Right ventricle myocardium inferior (tissue), 1 donor: ENCODE measurements around the gene EIF2B4. TPM values are rescaled to one million over a fixed set of nuclear protein-coding genes. Genes with fewer than 3 reads are reported as not detected.
A peak's percentile ranks its signal among the peaks of the same experiment; 100 is the strongest.

Experiments used
- ATAC-seq: fragments of 200-7000 bp; cut with Tn5 transposase; one replicate; pipeline ENCODE4 v1.9.1; 2020; ENCODE audit warnings: mild to moderate bottlenecking, moderate library complexity
- DNase-seq: peaks from one replicate; pipeline ENCODE4 v3.0.0; 2021; ENCODE audit errors: missing footprints
- intact Hi-C: fragments of 100-400 bp; cut with DNase I; formaldehyde crosslinking; loops from one replicate; pipeline ENCODE4 v1.11.0; 2022
- total RNA-seq: library from RNA; stranded (reverse); fragmentation: NEBNext Ultra II Directional; extraction: Animal tissue kit (Norgen Biotek cat#: 25700); gene quantifications from one replicate; pipeline ENCODE4 v1.2.1, GENCODE V29; 2021
- donor health status: DM: no; HTN: yes; CAD: no; lungs with severe emphysema.

The EIF2B4 gene
- total RNA-seq, 1 donor from 2014 or later = 40.3 TPM

DNA sequence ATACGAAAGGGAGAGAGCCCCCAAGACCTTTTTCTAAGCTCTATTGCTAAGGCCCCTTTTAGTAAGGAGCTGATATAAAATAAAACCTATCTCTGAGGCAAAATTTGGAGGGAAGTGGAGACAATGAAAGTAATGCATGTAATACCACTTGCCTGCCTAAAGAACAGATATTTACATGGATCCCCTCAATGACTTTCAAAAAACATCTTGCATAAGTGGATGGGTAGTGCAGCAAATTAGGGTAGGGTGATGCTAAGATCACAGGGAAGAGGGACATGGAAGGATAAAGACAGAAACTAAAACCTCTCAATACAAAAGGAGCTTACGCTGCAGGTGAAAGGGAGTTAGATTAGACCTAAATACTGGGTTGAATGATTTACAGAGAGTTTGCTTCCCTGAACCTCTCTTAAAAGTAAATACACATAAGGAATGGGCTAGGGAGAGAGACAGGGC is 9.3 kb upstream of the EIF2B4 start:
- DNase-seq (no peak), ATAC-seq (no peak)
- intact Hi-C loops = no loop called here

DNA sequence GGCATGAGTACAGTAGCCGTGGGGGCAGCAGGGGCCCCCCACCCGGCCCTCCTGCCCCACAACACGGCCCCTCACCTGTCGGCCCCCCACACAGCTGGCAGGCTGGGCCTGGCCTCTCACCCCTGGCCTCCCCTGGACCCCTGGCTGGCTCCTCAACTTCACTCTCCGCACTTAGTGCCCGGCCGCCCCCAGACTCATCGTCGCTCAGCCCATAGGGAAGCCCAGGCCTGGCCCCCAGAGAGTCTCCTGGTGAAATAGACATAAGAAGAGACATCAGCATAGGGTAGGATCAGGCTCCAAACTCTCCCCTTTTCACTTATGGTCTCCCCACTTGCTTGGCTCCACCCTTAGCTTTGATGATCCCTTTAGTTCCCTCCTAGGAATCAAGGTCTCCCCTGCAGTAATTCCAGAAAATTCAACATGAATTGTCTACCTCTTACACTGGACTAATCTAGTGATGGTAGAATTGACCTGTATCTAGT is 8.7 kb upstream of the EIF2B4 start:
- DNase-seq (no peak), ATAC-seq (no peak)
- intact Hi-C loops = no loop called here

DNA sequence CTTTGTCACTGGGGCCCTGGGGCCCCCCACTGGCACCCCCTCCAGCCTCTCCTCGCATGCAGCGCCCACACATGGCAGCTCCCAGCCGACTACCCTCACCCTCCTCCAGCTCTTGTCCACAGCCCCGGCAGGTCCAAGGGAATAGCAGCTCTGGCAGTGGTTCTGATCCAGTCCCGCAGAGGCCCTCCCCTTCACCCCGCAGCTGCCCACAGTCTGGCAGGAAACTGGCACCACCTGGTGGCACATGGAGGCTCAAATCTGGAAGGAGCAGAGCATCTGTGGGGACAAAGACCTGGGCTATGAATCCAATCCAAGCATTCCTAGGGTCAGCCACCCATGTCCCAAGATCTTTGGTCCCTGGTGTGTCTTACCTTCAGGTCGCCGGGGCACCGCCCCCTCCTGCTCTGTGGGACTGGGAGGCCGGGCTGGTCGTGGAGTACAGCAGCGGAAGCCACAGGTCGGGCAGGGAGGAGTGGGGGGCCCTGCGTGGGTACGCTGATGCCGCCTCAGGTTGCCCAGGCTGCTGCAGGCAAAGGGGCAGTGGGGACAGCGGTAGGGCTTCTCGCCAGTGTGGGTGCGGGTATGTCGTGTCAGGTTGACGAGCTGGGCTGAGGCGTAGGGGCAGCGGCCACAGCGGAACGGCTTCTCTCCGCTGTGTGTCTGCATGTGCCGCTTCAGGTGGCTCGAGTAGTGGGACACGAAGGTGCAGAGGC is 8.1 kb upstream of the EIF2B4 start:
- no peak for ATAC-seq
- intact Hi-C loops = no loop called here
- peak; percentile 68 for DNase-seq

DNA sequence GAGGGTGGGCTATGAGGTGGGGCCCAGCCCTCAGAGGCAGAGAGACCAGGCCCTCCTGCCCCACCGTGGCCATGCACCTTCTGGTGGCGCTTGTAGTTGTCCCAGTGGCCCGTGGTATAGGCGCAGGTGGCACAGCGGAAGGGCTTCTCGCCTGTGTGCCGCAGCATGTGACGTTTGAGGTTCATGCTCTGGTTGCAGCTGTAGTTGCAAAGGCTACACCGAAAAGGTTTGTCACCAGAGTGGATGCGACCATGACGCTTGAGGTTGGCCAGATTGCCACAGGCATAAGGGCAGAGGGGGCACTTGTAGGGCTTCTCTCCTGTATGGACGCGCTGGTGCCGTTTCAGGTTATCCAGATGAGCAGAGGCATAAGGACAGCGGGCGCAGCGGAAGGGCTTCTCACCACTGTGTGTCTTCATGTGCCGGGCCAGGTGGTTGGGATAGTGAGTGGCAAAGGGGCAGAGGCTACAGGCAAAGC is 7.5 kb upstream of the EIF2B4 start:
- intact Hi-C loops = no loop called here
- ATAC-seq (no peak), DNase-seq (no peak)

DNA sequence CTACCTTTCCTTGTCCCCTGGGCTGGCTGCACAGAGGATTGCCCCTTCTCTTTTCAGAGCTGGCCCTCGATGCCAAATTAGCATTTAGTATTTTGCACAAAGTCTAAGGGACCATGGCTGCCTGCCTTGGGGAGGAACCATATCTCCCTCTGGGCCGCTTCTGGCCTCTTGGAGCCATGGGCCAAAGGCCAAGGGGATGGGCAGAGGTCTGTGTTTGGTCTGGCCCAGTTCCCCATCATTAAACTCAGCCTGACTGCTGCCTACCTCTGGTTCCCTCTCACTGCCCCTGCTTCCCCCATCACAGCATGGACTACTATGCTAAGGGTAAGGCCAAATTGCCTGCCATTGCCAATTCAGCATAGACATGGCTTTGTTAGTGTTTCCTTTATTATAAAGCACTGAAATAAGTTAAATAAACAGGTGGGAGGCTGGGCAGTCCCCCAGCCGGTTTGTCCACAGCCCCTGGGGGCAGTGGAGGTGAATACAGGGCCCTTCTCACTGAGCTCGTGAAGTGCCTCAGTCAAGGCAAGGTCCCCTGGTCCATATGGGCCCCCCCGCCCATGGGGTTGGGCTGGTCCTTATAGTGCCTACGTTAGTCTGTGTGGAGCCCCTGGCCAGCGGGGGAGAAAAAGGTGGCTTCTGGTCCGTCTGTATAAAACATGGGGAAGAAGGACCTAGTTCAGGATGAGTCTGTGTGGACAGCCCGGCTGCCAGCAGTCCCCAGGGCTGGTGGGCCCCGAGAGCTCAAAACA is 6.9 kb upstream of the EIF2B4 start:
- no peak for DNase-seq
- intact Hi-C loops = no loop called here
- ATAC-seq = no peak

DNA sequence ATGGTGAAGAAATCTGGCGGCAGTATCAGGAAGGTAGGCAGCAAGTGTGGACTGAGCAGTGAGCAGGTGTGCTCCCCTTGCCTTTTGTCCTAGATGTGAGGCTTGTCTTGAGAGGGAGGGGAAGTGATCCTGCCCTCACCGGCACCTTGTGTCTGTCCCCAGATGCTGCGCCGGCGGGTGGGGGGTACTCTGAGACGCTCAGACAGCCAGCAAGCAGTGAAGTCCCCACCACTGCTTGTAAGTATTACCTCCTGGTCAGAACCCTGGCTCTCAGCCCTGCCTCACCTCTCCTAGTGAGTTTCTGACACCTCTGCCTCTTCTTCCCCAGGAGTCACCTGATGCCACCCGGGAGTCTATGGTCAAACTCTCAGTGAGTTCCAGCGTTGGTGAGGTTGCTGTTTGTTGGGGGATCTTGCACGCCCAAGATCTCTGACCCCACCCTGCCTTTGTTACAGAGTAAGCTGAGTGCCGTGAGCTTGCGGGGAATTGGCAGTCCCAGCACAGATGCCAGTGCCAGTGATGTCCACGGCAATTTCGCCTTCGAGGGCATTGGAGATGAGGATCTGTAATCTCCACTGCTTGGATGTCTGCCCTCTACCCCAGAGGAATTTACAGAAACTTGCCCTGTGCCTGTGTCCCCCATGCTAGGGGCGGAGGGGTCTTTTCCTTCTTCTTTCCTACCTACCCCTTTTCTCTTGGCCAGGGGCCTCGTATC is 6.2 kb upstream of the EIF2B4 start:
- no peak for ATAC-seq
- no peak for DNase-seq
- intact Hi-C loops = no loop called here

DNA sequence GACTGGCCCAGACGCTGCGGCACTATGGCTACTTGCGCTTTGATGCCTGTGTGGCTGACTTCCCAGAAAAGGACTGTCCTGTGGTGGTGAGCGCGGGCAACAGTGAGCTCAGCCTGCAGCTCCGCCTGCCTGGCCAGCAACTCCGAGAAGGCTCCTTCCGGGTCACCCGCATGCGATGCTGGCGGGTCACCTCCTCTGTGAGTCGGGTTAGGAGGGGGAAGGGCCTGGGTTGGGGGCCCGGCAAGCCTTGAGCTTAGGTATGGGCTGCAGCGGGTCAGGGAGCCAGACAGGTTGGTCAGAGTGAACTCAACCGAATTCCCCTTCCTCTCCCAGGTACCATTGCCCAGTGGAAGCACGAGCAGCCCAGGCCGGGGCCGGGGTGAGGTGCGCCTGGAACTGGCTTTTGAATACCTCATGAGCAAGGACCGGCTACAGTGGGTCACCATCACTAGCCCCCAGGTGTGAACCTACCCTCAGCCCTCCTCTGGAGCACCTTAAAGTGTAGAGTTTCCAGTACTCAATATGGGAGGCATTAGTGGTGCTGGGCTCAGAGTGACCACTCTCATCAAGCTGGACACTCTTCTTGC is 5.5 kb upstream of the EIF2B4 start:
- intact Hi-C loops = no loop called here
- ATAC-seq (no peak), DNase-seq (no peak)

DNA sequence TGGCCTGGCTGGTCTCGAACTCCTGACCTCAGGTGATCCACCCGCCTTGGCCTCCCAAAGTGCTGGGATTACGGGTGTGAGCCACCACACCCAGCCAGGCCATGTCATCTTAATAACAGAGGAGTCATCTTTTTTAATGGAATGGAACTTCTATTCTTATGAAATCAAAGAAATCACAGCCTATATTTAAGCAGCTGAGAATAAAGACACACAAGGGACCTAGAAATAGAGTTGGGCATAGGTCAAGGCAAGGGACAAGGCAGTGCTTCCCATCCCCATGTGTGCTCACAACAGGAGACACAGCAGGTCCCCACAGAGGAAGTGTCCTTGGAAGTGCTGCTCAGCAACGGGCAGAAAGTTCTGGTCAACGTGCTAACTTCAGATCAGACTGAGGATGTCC is 3.4 kb upstream of the EIF2B4 start:
- intact Hi-C loops = loop anchor here (5.0 kb wide), 2 partner anchors 54 to 161 kb away; partner anchors contain the start of genes ATRAID, NRBP1 and SLC5A6
- DNase-seq (no peak), ATAC-seq (no peak)

DNA sequence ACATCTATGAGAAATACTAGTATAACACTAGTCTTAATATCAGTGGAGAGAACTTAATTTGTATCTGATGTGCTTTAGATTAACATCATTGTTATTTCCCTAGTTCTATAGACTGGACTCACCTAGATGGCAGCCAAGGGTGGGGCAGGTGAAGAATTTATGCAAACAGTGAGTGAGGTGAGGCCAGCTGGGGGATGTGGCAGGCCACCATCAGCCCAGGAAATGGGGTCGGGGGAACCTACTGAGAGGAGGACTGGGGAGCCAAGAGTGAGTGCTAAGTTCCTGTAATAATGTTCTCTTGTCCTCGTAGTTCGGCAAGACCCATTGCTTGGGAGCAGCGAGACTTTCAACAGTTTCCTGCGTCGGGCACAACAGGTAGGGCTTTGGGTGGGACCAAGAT is 2.8 kb upstream of the EIF2B4 start:
- ATAC-seq = no peak
- intact Hi-C loops = loop anchor here (5.0 kb wide), 2 partner anchors 54 to 161 kb away; partner anchors contain the start of genes ATRAID, NRBP1 and SLC5A6

DNA sequence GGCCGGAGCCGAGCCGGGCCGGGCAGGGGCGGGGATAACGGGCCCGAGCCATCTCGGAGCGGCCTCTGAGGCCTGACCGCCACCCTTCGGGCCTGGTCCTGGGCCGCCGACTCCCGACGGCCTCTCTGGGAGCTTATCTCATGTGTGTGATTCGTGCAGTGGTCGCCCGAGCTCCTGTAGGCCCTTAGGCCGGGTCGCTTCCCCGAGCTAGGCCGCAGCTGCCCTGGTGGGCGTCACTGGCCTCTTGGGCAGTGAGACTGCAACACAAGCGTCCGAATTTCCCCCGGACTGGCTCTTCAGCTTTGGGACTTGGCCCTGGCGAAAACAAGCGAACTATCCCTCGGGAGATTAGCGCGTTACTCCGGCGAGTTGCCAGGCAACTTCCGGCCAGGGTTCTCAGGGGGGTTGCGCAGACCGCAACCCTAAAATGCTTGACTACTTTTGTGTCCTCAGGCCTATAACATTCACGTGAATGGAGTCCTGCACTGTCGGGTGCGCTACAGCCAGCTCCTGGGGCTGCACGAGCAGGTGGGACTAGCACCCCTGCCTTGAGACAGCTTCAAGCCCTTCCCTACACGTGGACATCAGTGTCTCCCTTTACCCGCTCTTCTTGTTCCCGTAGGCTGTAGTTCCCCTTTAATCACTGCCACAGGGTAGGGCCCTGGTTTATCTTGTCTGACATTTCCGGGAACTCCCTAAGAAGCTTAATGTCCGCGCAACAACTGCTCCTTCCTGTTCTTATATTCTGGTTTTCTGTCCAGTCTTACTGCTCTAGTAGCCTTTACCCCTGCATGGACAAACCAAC is 880 bp upstream of the EIF2B4 start:
- peak; percentile 25 for ATAC-seq
- DNase-seq = no peak
- intact Hi-C loops = loop anchor here (2.0 to 5.0 kb wide), 5 partner anchors 14 to 159 kb away; partner anchors contain the start of genes ATRAID, GTF3C2, MPV17 and NRBP1

More for the DNA sequence above, 2.8 kb upstream of the EIF2B4 start:
- no peak for DNase-seq

DNA sequence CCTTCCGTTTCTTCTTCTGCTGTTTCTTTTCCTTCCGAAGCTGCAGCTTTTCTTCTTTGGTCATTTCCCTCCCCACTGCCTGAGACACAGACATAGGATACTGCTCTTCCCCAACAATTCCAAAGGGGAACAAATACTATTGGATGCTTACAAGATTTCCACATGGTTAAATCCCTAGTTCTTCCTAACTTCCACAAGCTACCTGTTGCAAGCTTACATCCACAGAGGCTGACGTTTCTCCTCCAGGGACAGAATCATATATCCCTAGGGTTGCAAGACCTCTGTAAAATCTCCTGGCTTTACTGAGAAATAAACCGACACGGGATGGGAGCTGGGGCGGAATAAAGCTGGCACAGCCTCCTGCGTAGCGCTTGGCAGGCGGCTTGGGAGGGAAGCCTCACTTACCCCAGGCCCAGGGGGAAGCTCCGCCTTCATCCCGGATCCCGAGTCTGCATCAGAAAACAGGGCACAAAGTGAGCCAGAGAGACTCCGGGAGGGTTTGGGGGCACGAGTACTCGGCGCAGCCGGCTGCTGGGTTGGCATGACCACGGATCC is 590 bp downstream of the EIF2B4 start:
- DNase-seq = no peak

DNA sequence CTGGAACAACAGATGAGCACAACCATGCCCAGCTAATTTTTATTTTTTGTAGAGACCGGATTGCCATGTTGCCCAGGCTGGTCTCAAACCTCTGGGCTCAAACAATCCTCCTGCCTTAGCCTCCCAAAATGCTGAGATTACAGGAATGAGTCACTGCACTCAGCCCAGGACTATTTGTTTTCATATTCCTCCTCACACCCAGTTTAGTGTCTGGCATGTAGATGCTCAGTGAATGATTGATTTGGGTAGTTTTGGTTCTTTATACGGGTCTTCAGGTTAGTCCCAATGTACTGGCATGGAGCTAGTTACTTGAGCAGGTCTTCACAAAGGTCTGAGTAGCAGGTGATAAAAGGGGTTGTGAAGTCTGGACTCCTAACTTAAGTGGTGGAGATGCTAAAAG is 6.2 kb downstream of the EIF2B4 start:
- no peak for ATAC-seq

More for the DNA sequence above, 590 bp downstream of the EIF2B4 start:
- peak; percentile 38 for ATAC-seq
- intact Hi-C loops = loop anchor here (2.0 to 5.0 kb wide), 5 partner anchors 13 to 157 kb away; partner anchors contain the start of genes ATRAID, GTF3C2, MPV17 and NRBP1

DNA sequence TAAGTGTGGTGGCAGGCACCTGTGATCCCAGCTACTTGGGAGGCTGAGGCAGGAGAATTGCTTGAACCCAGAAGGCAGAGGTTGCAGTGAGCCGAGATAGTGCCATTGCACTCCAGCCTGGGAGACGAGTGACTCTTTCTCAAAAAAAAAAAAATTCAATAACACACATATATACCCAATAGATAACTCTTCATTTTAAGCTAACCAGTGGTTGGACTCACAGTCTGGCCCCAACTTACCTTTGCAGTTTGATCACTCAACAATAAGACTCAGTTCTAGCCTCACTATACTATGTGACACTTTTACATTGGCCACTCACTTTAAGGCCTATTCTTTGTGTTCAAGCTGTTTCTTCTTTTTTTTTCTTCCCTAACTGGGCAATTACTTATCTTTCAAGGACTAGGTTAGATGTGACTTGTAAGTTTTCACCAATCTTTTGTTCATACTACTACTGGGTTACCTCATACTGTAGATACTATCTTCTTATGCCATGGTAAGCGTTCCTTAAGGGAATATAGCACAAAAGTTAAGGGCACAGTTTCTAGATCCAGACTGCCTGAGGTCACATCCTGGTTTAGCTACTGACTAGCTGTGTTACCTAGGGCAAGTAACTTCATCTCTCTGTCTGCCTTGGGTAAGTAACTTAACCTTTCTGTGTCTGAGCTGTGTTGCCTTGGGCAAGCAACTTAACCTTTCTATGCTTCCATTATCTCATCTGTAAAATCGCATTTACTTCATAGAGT is 7.3 kb downstream of the EIF2B4 start:
- intact Hi-C loops = no loop called here
- ATAC-seq (no peak), DNase-seq (no peak)

More for the DNA sequence above, 6.2 kb downstream of the EIF2B4 start:
- no peak for DNase-seq
- intact Hi-C loops = no loop called here

DNA sequence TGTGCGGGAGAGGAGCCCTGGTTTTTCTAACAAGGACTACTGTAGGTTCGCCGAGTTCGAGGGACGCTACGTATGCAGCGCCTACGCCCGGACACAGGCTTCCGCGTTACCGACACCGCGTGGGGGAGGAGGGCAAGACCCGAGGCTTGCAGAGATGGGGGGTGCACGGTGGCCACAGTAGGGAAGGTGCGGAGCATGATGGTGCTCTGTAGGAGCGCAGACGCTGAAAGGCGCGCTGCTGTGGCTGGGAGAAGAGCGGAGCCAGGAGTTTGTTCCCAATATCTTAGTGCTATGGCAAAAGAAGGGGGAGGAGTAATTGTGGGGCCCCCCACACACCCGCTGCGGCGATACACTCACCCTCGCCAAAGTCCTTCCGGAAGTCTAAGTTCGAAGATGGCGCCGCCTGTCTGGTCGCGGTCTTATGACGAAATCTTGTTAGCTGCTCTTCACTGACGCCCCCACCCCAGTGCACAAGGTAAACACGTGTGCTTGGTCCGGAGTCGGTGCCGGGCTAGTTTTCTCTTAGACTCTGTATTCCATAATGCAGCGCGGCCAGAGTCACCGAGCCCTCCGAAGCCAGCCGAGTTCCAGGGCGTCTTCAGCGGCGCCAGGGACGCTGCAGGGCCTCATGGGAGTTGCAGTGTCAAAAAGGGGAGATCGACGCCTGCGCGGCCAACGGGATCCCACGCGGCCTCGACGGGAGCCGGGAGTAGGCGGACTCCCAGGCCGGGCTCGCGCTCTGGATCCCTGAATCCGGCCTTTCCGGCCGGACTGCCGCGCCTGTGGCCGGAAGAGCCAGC is 13.6 kb downstream of the EIF2B4 start, which contains the start of gene GTF3C2:
Gene GTF3C2 (minus strand): TSS at position 383 of the 800 bp plus-strand sequence. CDS start 13,210 bp downstream, outside the sequence.
- ATAC-seq = peak; percentile 97
- peak; percentile 97 for DNase-seq
- intact Hi-C loops = loop anchor here (2.0 kb wide), 1 partner anchor 14 kb away; the partner anchor contains the start of genes EIF2B4 and SNX17

DNA sequence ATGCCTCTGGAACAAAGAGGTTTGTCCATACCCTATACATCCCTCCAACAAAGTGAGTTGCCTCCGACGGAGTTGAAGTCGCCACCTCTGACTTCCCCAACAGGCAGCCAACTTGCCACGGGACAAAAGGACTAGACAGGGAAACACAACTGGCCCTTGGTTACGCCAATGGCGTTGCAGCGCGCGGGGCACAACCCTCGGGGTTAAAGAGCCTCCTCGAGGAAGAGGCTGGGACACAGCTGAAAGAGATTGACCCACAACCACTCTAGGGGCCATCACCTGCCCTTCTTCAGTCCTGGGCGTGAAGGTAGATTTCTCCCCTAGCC is 14.1 kb downstream of the EIF2B4 start:
- intact Hi-C loops = loop anchor here (2.0 kb wide), 1 partner anchor 15 kb away; the partner anchor contains the start of genes EIF2B4 and SNX17

DNA sequence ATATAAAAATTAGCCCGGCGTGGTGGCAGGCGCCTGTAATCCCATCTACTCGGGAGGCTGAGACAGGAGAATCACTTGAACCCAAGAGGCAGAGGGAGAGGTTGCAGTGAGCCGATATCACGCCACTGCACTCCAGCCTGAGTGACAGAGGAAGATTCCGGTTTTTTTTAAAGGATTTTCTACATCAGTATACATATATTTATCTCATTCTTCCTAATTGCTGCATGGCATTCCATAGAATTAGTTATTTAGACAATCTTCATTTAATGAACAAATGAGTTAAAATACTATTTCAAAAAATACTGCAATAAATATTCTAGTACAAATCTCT is 15.6 kb downstream of the EIF2B4 start:
- intact Hi-C loops = loop anchor here (2.0 kb wide), 1 partner anchor 54 kb away; the partner anchor contains the start of gene PPM1G
- DNase-seq = no peak
- no peak for ATAC-seq

More for the DNA sequence above, 14.1 kb downstream of the EIF2B4 start:
- ATAC-seq (peak; percentile 6), DNase-seq (no peak)
